NCI-H1436 (cell line): Measurements from ENCODE around the gene ATP6V1A.

Experiments
- DNase-seq: peaks from one replicate; lab custom pipeline; 2025; lab: John Stamatoyannopoulos, UW

ATP6V1A gene

GRCh38 chr3:113746548-113747282, at the start of gene ATP6V1A:
ATP6V1A (plus strand) TSS chr3:113747035; CDS start chr3:113778754, 31,719 bp downstream.
- peak; percentile 97 for DNase-seq

GRCh38 chr3:113697500-113698090, 49.2 kb upstream of the ATP6V1A start:
- DNase-seq, result no peak

- no peak for DNase-seq
Observed at GRCh38 chr3:113698213-113698742, 48.6 kb upstream of the ATP6V1A start.

- DNase-seq, result no peak
Observed at GRCh38 chr3:113698956-113699355, 47.9 kb upstream of the ATP6V1A start.

GRCh38 chr3:113707835-113708234, 39.0 kb upstream of the ATP6V1A start:
- DNase-seq, result no peak

- no peak for DNase-seq
Observed at GRCh38 chr3:113712129-113712528, 34.7 kb upstream of the ATP6V1A start.

- DNase-seq, result no peak
Observed at GRCh38 chr3:113714702-113715101, 32.1 kb upstream of the ATP6V1A start.

- no peak for DNase-seq
Observed at GRCh38 chr3:113717308-113717707, 29.5 kb upstream of the ATP6V1A start.

- no peak for DNase-seq
Observed at GRCh38 chr3:113717818-113718217, 29.0 kb upstream of the ATP6V1A start.

- DNase-seq, result no peak
Observed at GRCh38 chr3:113719294-113719693, 27.5 kb upstream of the ATP6V1A start.

- DNase-seq, result no peak
Observed at GRCh38 chr3:113719758-113720157, 27.1 kb upstream of the ATP6V1A start.

- no peak for DNase-seq
Observed at GRCh38 chr3:113721636-113722035, 25.2 kb upstream of the ATP6V1A start.

GRCh38 chr3:113728661-113729060, 18.2 kb upstream of the ATP6V1A start:
- DNase-seq, result no peak

GRCh38 chr3:113730550-113730949, 16.3 kb upstream of the ATP6V1A start:
- DNase-seq, result no peak

- no peak for DNase-seq
Observed at GRCh38 chr3:113731694-113732093, 15.1 kb upstream of the ATP6V1A start.

- DNase-seq, result peak; percentile 57
Observed at GRCh38 chr3:113736548-113737089, 10.2 kb upstream of the ATP6V1A start.

GRCh38 chr3:113741086-113741485, 5.7 kb upstream of the ATP6V1A start:
- no peak for DNase-seq

- no peak for DNase-seq
Observed at GRCh38 chr3:113741620-113742019, 5.2 kb upstream of the ATP6V1A start.

GRCh38 chr3:113743006-113743630, 3.7 kb upstream of the ATP6V1A start:
- no peak for DNase-seq

- peak; percentile 76 for DNase-seq
Observed at GRCh38 chr3:113744941-113745755, 1.7 kb upstream of the ATP6V1A start.

- DNase-seq, result peak; percentile 89
Observed at GRCh38 chr3:113745756-113746547, 883 bp upstream of the ATP6V1A start, which contains the start of gene NAA50. NAA50 (minus strand) TSS chr3:113746249; CDS start chr3:113745949, 300 bp downstream.
